ENCODE data around the gene RAB4A.

Gene RAB4A

DNA sequence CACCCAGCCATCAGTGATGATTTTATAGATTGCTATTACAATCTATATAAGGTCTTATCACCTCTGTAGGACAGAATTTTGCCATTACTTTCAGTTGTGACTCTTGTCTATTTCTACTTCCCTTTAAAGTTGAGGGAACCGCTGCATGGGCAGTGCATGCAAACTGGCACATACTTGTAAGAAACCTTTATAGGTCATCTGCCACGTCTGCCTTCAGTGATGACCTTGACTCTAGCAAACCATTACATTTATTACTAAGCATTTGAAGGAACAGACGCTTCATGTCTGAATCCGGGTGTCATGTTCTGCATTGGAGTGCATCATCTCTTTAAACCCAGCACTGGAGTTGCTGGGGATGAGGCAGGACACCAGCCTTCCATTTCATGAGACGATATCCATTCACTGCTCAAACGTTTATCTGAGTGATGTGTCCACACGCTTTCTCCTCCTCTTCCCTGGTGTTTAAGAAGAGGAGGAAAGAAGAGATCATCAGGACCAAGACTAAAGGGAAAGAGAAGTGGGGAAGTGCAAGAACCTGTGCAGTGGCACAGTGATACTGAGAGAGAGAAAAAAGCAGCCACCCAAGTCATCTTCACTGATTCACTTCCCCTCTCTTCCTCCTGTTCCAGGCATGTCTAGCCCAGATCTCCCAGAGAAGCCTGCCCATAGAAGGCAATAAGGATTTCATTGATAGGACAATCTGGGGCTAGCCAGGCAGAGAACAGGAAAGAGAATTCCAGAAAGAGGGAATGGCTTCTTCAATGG lies 57.9 kb downstream of the RAB4A start:
- DNase-seq (ENCODE audit: insufficient read length, low spot score) (no peak), FAIRE-seq (no peak)

DNA sequence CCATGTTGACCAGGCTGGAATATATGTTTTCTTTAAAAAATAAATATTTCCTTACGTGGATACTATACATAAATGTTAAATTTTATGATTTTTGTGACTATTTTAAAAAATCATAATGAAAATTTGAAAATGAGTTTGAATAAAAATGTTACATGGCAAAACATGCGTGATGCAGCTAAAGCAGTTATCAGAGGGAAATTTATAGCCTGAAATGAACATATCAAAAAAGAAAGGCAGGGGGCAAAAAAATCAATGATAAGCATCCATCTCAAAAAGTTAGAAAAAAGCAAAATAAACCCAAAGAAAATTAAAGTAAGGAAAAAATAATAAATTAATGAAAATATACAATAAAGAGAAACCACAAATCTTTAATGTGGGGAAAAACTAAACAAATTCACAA lies 63.4 kb downstream of the RAB4A start:
- DNase-seq (ENCODE audit: insufficient read length, low spot score) (no peak), FAIRE-seq (no peak)

DNA sequence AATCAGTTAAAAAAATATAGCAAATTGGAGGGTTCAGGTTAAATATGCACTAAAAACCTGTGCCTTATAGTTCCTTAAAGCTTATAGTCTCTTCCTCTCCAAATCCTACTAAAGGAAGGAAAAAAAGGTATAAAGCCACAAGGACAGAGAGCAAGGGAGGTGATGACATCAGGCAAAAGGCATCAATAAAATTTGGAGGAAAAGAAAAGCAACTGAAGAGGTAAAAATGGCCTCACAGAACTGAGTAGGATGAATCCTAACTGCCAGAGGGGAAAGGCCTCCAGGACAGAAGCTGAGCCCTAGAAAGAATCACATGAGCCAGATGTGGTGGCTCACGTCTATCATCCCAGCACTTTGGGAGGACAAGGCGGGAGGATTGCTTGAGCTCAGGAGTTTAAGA lies 63.8 kb downstream of the RAB4A start:
- FAIRE-seq (no peak), DNase-seq (ENCODE audit: insufficient read length, low spot score) (no peak)

DNA sequence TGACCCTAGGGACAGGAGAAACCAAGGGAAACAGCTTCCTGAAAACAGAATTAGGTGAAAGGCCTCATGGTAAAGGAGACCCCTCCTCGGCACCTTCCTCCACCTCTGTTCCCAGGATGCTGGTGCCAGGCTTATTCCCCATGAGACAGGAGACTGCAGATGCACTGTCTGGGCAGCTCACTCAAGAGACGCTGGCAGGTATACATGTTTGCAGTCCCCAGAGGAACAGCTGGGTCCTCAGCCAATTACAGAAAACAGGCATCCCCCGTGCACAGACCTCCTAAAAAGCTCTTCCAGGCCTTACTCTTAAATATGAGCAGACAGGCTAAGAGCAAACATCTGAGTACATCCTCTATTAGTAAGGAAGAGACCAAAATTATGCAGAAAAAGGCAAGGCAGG lies 65.4 kb downstream of the RAB4A start:
- FAIRE-seq (no peak), DNase-seq (ENCODE audit: insufficient read length, low spot score) (no peak)

DNA sequence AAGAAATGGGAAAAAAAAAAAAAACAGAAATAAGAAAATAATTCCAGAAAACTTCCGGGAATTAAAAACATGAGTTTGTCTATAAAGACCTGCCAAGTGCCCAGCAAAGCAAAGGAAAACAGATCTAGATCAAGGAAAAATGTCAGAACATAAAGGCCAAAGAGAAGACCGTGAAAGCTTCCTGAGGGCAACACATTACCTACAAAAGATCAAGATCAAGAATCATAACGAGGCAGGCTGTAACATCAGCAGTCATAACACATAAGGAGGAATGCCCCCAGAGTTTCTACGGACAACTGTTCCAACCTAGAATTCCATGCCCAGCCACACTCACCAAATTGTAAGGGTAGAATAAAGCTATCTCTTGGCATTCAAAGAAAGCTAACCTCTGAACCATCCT lies 68.2 kb downstream of the RAB4A start:
- no peak for DNase-seq (ENCODE audit: insufficient read length, low spot score)
- no peak for FAIRE-seq

DNA sequence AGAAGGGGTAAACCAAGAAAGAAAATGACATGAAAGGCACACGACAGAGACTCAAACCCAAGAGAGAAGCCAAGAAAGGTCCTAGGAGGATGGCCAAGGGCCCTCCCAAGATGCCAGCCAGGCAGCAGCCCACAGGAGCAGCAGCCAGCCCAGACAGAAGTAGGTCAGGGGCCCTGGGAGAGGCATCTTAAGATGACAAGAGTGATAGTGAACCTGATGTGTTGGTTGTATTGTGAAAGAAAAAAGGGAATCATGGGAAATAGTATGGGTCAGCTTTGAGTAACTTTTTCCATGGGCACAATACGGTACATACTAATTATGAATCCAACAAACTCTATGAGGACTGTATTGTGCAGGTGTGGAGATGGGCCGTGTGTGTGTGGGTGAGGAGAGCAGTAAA lies 68.6 kb downstream of the RAB4A start:
- DNase-seq (ENCODE audit: insufficient read length, low spot score) (no peak), FAIRE-seq (no peak)

DNA sequence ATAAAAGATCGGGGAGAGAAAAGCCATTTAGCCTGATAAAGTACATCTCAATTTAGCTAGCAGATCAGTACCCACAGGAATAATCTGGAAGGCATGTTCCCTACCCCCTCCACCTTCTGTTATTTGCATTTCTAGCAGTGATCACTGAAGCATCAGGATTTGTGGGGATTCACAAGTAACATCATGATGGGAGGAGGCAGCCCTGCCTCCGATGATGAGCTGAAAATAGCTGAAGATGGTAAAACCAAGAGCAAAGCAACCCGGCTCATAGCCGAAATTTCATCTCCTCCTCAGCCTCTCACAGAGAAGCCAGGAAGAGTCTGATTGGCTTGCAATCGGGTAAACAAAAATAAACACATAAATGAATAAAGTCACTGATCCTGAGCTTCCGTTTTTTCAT lies 69.6 kb downstream of the RAB4A start:
- DNase-seq (ENCODE audit: insufficient read length, low spot score) (no peak), FAIRE-seq (no peak)

DNA sequence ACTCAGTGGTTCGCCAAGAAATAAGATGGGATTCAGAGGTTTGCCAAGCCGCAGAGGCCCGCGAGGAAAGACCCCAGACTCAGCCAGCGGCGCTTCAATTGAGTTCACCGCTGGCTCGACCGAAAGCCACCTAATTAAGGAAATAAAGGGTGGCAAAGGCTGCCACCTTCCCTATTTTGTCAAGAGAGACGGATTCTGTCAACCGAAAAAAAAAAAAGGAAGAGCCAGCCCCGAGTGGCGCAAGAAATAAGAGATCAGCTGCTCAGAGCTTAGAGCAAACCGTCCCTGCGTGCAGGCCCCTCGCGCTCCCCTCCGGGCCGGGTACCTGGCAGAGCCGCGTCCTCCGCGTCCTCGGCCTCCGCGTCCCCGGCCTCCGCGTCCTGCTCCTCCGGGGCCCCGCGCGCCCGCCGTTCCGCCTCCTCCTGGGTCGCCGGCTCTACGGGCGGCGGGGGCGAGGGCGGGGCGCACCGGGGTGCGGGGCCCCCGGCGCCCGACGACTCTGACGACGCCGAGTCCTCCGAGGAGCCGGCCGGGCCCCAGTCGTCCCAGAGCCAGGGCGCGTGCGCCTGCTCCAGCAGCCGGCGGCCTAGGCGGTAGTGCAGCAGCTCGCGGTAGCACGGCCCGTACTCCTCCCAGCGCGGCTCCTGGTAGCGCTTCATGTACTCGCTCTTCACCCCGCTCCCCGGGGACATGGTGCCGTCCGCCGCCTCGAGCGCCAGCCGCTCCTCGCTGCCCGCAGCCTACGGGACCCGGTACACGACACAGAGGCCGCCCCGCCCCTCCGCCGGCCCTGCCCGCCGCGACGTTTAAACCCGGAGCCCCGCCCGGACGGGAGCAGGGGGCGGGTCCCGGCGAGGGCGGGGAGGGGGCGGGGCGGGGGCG lies 71.1 kb downstream of the RAB4A start:
- FAIRE-seq = no peak
- peak; percentile 76 for DNase-seq (ENCODE audit: insufficient read length, low spot score)

DNA sequence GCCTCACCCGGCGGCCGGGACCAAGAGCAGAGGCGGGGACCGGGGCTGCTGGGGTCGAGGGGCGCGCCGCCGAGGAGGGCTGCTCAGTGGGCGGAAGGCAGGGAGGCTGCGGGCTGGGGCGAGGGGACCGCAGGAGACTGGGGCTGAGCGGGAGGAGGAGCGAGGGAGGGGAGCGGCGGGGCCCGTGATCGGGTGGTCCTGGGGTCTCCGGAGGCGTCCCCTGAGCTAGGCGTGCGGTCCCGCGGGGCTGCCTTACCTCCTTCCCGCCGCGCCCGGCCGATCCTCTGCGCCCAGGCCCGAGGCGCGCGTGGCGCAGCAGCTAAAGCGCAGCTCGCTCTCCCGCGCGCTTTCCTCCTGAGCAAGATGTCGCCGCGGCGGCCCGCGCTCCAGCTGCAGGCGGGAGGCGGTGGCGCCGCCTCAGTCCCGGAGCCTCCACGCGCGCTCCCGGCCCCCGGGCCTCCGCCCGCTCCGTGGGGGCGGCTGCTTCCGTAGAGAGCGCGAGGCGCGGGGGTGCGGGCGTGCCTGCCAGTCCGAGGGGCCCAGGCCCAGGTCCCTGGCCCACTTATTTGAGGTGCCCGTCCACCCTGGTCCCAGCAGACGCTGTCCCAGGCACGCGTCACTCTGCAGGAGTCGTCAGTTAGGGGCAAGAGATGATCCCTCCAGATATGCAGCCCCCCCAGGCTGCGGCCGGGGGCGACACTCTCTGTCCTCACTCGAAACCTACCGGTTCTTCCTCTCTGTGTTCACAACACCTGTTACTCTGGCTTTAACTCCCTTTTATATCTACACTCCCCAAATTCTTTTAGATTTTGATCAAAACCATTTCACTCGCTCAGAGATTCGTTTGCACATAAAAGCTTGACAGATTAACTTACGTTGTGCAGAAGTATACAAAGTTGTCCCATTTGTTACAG lies 72.0 kb downstream of the RAB4A start, which contains the start of gene CCSAP:
Gene CCSAP, minus strand, starts transcription at position 392 of the 914 bp plus-strand sequence. CDS start 582 bp downstream, outside the sequence.
- DNase-seq (ENCODE audit: insufficient read length, low spot score) (peak; percentile 35), FAIRE-seq (no peak)

DNA sequence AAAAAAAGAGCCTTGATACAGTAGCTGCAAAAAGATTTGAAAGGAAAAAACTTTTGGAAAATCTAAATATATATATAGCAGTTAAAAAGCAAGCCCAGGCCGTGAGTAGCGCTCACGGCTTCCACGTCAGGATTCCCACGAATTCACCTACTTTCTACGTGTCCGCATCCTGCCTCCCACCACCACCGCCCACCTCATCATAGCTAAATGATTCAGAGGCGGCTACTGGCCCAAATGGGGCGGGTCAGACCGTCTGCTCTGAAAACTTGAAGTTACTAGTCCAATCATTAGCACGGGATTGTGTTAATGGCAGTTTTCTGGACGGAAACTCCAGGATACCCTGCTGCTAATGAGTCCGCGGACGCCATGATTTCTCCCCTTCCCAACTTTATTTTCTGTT lies 73.2 kb downstream of the RAB4A start:
- FAIRE-seq (no peak), DNase-seq (ENCODE audit: insufficient read length, low spot score) (no peak)

DNA sequence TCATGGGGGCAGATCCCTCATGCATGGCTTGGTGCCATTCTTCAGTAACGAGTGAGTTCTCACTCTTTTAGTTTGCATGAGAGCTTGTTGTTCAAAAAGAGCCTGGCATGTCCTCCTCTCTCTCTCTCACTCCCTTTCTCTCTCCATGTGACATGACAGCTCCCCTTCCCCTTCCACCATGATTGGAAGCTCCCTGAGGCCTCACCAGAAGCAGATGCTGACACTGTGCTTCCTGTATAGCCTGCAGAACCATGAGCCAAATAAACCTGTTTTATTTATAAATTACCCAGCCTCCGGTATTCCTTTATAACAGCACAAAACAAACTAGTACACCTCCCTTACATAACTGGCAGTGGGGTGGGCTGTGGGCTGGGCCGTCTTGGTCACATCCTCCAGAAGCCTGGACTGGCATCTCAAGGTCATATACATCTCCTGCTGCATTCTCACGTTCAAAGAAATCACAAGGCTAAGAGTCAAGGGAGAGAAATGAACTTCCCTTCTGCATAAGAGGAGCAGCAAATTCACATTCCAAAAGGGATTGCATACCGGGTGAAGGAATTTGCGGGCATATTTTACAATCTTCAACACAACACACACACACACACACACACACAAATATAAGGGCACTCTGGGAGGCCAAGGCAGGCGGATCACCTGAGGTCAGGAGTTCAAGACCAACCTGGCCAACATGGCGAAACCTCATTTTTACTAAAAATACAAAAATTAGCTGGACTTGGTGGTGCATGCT lies 74.2 kb downstream of the RAB4A start:
- FAIRE-seq (no peak), DNase-seq (ENCODE audit: insufficient read length, low spot score) (no peak)

DNA sequence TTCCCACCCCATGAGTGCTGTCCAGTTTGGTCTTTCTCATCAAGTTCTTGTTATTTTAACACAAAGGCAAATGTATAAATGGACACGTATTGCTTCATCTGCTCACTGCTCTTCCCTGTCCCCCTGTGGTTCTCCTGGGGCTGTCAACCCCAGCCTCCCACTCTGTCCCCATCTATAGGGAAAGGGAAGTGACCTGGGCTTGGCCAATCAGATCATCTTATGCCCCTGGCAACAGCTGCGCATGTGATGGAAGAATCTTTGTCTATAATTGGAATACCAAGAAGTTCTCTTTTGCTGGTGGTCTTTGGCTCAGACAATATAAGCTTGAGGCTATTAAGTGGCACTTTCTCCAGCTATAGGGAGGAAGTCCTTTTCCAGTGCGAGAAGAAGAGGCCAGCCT lies 76.6 kb downstream of the RAB4A start:
- DNase-seq (ENCODE audit: insufficient read length, low spot score) (no peak), FAIRE-seq (no peak)

DNA sequence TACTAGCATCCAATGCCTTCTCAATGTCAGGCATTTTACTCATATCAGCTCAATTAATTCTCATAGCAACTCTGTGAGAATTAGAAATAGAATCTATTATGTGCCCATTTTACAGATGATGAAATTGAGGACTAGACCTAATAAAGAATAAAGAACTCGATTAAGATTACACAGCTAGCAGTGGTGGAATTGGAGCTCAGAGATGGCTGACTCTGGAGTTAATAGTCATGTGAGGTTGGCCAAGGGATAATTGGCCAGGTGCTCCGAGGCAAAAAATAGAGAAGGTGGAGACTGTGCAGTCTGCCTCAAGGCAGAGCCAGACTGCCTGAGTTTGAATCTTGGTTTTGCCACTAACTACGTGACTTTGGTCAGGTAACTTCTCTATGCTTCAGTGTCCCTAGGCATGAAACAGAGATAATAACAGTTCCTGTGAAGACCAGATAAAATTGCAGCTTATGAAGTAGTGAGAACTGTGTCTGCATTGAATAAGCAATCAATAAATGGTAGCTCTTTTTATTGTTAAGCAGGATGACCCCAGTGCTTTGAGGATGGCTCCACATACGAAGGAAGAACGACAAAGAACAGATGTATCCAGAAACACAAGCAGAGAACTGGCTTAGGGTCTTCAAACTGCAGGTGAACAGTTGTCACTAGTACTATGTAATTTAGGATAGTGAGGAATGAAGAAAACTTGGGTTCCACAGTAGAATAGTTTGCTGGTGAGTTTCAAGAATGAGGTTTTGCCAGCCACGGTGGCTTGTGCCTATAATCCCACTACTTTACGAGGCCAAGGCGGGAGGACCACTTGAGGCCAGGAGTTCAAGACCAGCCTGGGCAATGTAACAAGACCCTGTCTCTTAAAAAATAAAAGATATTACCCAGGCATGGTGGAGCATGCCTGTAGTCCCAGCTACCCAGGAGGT lies 78.8 kb downstream of the RAB4A start:
- DNase-seq (ENCODE audit: insufficient read length, low spot score) = no peak
- no peak for FAIRE-seq

DNA sequence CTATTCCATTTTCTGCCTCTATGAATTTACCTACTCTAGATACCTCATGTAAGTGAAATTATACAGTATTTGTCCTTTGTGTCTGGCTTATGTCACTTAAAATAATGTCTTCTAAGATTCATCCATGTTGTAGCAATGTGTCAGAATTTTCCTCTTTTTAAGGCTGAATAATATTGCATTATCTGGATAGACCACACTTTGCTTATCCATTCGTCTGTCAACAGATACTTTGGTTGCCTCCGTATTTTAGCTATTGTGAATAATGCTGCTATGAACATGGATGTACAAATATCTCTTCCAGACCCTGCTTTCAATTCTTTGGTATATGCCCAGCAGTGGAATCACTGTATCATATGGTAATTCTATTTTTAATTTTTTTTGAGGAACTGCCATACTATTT lies 82.1 kb downstream of the RAB4A start:
- DNase-seq (ENCODE audit: insufficient read length, low spot score) (no peak), FAIRE-seq (no peak)

DNA sequence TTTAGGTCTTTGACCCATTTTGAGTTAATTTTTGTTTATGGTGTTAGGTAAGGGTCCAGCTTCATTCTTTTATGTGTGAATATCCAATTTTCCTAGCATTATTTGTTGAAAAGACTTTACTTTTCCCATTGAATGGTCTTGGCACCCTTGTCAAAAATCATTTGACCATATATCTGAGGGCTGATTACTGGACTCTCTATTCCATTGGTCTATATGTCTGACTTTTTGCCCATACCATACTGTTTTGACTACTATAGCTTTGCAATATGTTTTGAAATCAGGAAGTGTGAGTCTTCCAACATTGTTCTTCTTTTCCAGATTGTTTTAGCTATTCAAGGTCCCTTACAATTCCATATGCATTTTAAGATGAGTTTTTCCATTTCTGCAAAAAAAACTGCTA lies 83.3 kb downstream of the RAB4A start:
- DNase-seq (ENCODE audit: insufficient read length, low spot score) (no peak), FAIRE-seq (no peak)

Measured in HTR-8/SVneo (cell line).